Vagina (tissue), 2 donors: ENCODE measurements around the gene FHIT. TPM values are rescaled to one million over a fixed set of nuclear protein-coding genes. Genes with fewer than 3 reads are reported as not detected.

Experiments used
- DNase-seq, 2 donors: peaks; one replicate each; pipeline ENCODE4 v3.0.0-alpha.2; 2017; ENCODE audit errors: extremely low spot score in 2 of 2
- H3K27ac ChIP-seq: fragments of 200-600 bp; sonication (generic); one replicate; pipeline ENCODE4 v1.5.1; 2019
- H3K27me3 ChIP-seq: fragments of 200-600 bp; sonication (generic); one replicate; pipeline ENCODE4 v1.5.1; 2019
- H3K36me3 ChIP-seq, 2 donors: fragments of 200-600 bp; sonication (generic); one replicate each; pipeline ENCODE4 v1.5.1; 2017 to 2019
- H3K4me1 ChIP-seq: fragments of 200-600 bp; sonication (generic); one replicate; pipeline ENCODE4 v1.5.1; 2019
- H3K4me3 ChIP-seq, 2 donors: fragments of 200-600 bp; sonication (generic); 1 replicate in 1 of 2; 2 replicates in 1 of 2; pipeline ENCODE4 v1.5.1; 2016 to 2019
- H3K9me3 ChIP-seq: fragments of 200-600 bp; sonication (generic); one replicate; pipeline ENCODE4 v1.5.1; 2019
- POLR2A ChIP-seq, 2 donors: fragments of 450-650 bp; IDR thresholded peaks; one replicate each; pipeline ENCODE4 v1.6.1; 2017; ENCODE audit warnings: antibody characterized with exemption in 2 of 2, mild to moderate bottlenecking in 2 of 2, moderate library complexity in 2 of 2
- POLR2AphosphoS5 ChIP-seq, 2 donors: sonication (generic); formaldehyde crosslinking; IDR thresholded peaks; one replicate each; pipeline ENCODE4 v1.9.0; 2017; ENCODE audit warnings: antibody characterized with exemption in 2 of 2, mild to moderate bottlenecking in 2 of 2, low read depth in 1 of 2; ENCODE audit not compliant: insufficient read depth in 1 of 2
- intact Hi-C: fragments of 100-400 bp; cut with DNase I; formaldehyde crosslinking; loops from one replicate; pipeline ENCODE4 v1.15.1; 2023
- total RNA-seq: library from RNA; depleted of rRNA; stranded (reverse); fragments of >200 nt; gene quantifications from one replicate; pipeline ENCODE4 v1.2.3, GENCODE V29; 2016
- TF ChIP-seq, protein P1 (sequence below), 3 experiments: fragments of 450-650 bp in 2 of 3; fragments of 200-600 bp in 1 of 3; sonication (generic) in 1 of 3; IDR thresholded peaks; one replicate each; pipeline ENCODE4 v1.5.1; 2017 to 2019; ENCODE audit warnings: antibody characterized with exemption in 3 of 3, mild to moderate bottlenecking in 2 of 3, moderate library complexity in 2 of 3

Gene FHIT
- total RNA-seq, 1 donor from 2014 or later, result 7.9 TPM

DNA sequence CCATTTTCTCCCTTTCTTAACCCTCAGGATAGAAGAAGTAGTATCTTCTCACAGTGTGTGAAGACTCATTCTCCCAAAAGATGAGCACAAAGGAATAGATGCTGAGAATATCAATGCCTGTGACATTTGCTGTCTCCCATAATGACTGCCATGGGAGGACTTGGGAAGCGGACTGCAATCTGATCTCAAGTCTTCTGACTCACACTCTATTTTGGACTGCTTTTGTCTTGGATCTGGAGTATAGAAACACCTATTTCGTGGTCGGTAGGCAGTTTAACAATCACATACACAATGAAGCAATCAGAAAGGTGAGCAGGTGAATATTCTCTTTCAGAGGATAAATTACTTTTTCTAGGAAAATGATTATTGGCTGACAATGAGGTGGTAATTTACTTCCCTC, 852.0 kb downstream of the FHIT start:
- no peak for DNase-seq
- TF ChIP-seq POLR2A (IDR thresholded peaks at IDR 0.05) (no peak), POLR2AphosphoS5 (IDR thresholded peaks at IDR 0.05; ENCODE audit: insufficient read depth in 1 of 2, low read depth in 1 of 2) (no peak)
- TF ChIP-seq, protein P1, sequence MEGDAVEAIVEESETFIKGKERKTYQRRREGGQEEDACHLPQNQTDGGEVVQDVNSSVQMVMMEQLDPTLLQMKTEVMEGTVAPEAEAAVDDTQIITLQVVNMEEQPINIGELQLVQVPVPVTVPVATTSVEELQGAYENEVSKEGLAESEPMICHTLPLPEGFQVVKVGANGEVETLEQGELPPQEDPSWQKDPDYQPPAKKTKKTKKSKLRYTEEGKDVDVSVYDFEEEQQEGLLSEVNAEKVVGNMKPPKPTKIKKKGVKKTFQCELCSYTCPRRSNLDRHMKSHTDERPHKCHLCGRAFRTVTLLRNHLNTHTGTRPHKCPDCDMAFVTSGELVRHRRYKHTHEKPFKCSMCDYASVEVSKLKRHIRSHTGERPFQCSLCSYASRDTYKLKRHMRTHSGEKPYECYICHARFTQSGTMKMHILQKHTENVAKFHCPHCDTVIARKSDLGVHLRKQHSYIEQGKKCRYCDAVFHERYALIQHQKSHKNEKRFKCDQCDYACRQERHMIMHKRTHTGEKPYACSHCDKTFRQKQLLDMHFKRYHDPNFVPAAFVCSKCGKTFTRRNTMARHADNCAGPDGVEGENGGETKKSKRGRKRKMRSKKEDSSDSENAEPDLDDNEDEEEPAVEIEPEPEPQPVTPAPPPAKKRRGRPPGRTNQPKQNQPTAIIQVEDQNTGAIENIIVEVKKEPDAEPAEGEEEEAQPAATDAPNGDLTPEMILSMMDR (IDR thresholded peaks at IDR 0.05), result no peak
- H3K9me3 ChIP-seq, result no peaks in the 10 kb centered on the region

DNA sequence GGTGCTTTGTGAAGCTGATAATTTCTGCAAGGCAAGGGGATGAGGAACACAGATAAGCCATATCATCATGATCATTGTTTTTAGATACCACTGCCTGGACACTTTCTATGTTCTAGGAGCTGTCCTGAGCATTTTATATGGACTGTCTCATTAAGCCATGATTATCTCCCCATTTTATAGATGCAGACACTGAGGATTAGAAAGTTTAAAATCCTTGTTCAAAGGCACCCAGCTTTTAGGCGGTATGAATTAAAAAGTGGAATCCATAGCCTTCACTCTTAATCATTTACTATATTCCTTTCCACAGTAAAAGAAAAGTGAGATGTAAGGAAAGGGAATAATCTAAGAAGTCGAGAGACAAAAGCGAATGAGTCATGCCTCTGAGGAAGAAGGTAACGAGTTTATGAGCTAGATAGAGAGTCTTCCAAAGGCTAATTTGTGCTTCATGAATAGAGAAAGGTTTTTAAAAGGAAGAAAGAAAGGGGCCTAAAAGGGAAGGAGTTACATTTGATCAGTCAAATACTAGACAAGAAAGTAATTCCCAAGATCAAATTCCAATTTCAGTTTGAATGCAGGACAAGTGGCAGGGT, 856.0 kb downstream of the FHIT start:
- Histone ChIP-seq H3K9me3 (no peaks in the 10 kb centered on the region), H3K36me3 (no peaks in the 10 kb centered on the region), H3K27ac (no peak overlapping the region), H3K27me3 (no peaks in the 10 kb centered on the region), H3K4me1 (no peaks in the 10 kb centered on the region), H3K4me3 (no peak overlapping the region)
- no peak for DNase-seq
- intact Hi-C loops, result no loop called here
- TF ChIP-seq POLR2A (IDR thresholded peaks at IDR 0.05), result no peak
- TF ChIP-seq POLR2AphosphoS5 (IDR thresholded peaks at IDR 0.05; ENCODE audit: insufficient read depth in 1 of 2, low read depth in 1 of 2), result no peak
- TF ChIP-seq, protein P1 (IDR thresholded peaks at IDR 0.05), result no peak

More for the DNA sequence above, 852.0 kb downstream of the FHIT start:
- Histone ChIP-seq H3K4me1 (no peaks in the 10 kb centered on the region), H3K36me3 (no peaks in the 10 kb centered on the region), H3K4me3 (no peak overlapping the region), H3K27me3 (no peaks in the 10 kb centered on the region), H3K27ac (no peak overlapping the region)
- intact Hi-C loops, result no loop called here

DNA sequence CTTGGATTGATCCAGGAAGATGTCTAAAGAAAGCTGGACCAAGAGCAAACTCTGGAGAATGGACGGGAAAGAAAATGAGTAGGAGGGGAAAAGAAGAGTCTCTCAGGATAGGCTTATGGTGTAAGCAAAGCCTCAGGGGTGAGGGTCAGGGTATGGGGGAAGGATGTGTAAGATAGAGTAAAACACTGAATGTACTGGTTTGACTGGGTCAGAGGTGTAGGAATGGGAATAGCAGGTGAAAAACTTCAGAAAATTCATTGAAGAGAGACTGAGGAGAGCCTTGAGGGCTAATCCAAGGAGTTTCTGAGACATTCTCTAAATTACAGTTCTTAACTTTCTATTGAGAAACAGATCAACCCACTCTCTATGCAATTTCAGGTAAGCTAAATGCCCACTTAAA, 857.3 kb downstream of the FHIT start:
- intact Hi-C loops, result no loop called here
- no peak overlapping the region for H3K27ac ChIP-seq
- no peaks in the 10 kb centered on the region for H3K4me1 ChIP-seq
- H3K36me3 ChIP-seq, result no peaks in the 10 kb centered on the region
- DNase-seq, result no peak
- TF ChIP-seq POLR2AphosphoS5 (IDR thresholded peaks at IDR 0.05; ENCODE audit: insufficient read depth in 1 of 2, low read depth in 1 of 2), result no peak
- TF ChIP-seq, protein P1 (IDR thresholded peaks at IDR 0.05), result no peak
- no peaks in the 10 kb centered on the region for H3K27me3 ChIP-seq
- H3K4me3 ChIP-seq, result no peak overlapping the region
- H3K9me3 ChIP-seq, result no peaks in the 10 kb centered on the region

DNA sequence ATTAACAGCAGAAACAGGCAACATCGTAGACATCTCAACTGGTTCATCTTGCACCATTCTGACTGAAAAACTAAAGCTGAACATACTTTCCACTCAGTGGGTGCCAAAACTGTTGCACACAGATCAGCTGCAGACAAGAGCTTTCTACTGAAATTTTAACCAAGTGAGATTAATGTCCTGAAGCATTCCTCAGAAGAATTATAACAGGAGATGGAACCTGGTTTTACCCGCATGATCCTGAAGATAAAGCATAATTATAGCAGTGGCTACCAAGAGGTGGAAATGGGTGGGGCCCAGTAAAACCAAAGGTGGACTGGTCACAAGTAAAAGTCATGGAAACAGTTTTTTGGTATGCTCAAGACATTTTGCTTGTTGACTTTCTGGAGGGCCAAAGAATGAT, 858.8 kb downstream of the FHIT start:
- Histone ChIP-seq H3K36me3 (no peaks in the 10 kb centered on the region), H3K4me3 (no peak overlapping the region), H3K27me3 (no peaks in the 10 kb centered on the region), H3K4me1 (no peaks in the 10 kb centered on the region), H3K9me3 (no peaks in the 10 kb centered on the region), H3K27ac (no peak overlapping the region)
- no peak for DNase-seq
- TF ChIP-seq POLR2A (IDR thresholded peaks at IDR 0.05) (no peak), POLR2AphosphoS5 (IDR thresholded peaks at IDR 0.05; ENCODE audit: insufficient read depth in 1 of 2, low read depth in 1 of 2) (no peak)
- TF ChIP-seq, protein P1 (IDR thresholded peaks at IDR 0.05), result no peak
- intact Hi-C loops, result no loop called here

DNA sequence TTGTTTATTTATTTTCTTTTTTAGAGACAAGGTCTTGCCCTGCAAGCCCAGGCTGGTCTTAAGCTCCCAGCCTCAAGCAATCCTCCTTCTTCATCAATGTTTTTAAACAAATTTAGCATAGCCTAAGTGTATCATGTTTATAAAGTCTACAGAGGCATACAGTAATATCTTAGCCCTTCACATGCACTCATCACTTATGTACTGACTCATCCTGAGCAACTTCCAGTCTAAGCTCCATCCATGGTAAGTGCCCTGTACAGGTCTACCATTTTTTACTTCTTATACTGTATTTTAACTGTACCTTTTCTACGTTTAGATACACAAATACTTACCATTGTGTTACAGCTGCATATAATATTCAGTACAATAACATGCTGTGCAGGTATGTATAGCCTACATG, 860.0 kb downstream of the FHIT start:
- H3K27ac ChIP-seq, result no peak overlapping the region
- no peak for DNase-seq
- intact Hi-C loops, result no loop called here
- no peak overlapping the region for H3K4me3 ChIP-seq
- H3K4me1 ChIP-seq, result no peaks in the 10 kb centered on the region
- H3K36me3 ChIP-seq, result no peaks in the 10 kb centered on the region
- H3K9me3 ChIP-seq, result no peaks in the 10 kb centered on the region
- H3K27me3 ChIP-seq, result no peaks in the 10 kb centered on the region
- TF ChIP-seq POLR2AphosphoS5 (IDR thresholded peaks at IDR 0.05; ENCODE audit: insufficient read depth in 1 of 2, low read depth in 1 of 2) (no peak), POLR2A (IDR thresholded peaks at IDR 0.05) (no peak)
- TF ChIP-seq, protein P1 (IDR thresholded peaks at IDR 0.05), result no peak
